Progenitor cell of endocrine pancreas (in vitro differentiated cells): ENCODE results near the gene SND1. TPM values are rescaled to one million over a fixed set of nuclear protein-coding genes. Genes with fewer than 3 reads are reported as not detected.
A peak's percentile ranks its signal among the peaks of the same experiment; 100 is the strongest.

ENCODE experiments used
- DNase-seq: peaks from one replicate; pipeline ENCODE4 v3.0.0; 2021; ENCODE audit warnings: low spot score; ENCODE audit not compliant: unreplicated experiment
- H3K27ac Mint-ChIP-seq: 2 replicates; pipeline ENCODE4 v1.8.0; 2021; ENCODE audit warnings: mild to moderate bottlenecking, moderate library complexity, mixed read lengths
- H3K27me3 Mint-ChIP-seq: 2 replicates; pipeline ENCODE4 v1.8.0; 2021; ENCODE audit warnings: mixed read lengths
- H3K36me3 Mint-ChIP-seq: 2 replicates; pipeline ENCODE4 v1.8.0; 2022; ENCODE audit warnings: mixed read lengths; ENCODE audit not compliant: insufficient read depth
- H3K4me1 Mint-ChIP-seq: 2 replicates; pipeline ENCODE4 v1.8.0; 2021; ENCODE audit warnings: low read depth, mixed read lengths
- H3K4me3 Mint-ChIP-seq: 2 replicates; pipeline ENCODE4 v1.8.0; 2021; ENCODE audit warnings: low read depth, mild to moderate bottlenecking, moderate library complexity, mixed read lengths
- H3K9me3 Mint-ChIP-seq: 2 replicates; pipeline ENCODE4 v1.8.0; 2021; ENCODE audit warnings: low read depth, mixed read lengths
- total RNA-seq: library from RNA; stranded (reverse); gene quantifications from 2 replicates; pipeline ENCODE4 v1.2.1, GENCODE V29; 2021
- TF ChIP-seq, protein P1 (sequence below): fragments of 200-600 bp; sonication (generic); IDR thresholded peaks from one replicate; pipeline ENCODE4 v1.5.0; 2021; ENCODE audit warnings: antibody characterized with exemption, mild to moderate bottlenecking; ENCODE audit not compliant: unreplicated experiment

Gene SND1
- total RNA-seq, 1 donor from 2014 or later, result 213 TPM

DNA sequence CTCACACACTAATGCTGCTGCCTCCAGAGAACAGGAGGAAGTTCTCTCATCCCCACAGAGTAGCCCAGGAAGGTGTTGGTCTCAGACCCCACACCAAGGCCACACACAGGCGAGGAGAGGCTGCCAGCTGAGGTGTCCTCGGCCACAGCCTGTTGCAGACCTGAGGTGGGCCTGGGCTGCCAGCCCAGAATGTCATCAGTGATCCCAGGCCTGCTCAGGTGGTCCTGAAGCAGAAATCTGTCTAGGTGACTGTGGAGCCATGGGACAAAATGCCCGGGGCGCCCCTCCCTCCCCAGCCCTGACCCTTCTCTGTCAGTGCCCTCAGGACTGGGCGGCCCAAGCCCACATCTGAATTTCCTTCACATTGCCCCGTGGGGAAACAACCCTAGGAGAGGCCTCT, 422.7 kb downstream of the SND1 start:
- H3K36me3 Mint-ChIP-seq, result peaks cover 11% of the 10 kb centered on the region
- no peaks in the 10 kb centered on the region for H3K4me1 Mint-ChIP-seq
- H3K27me3 Mint-ChIP-seq, result no peaks in the 10 kb centered on the region
- no peak for DNase-seq
- H3K9me3 Mint-ChIP-seq, result peaks cover 4% of the 10 kb centered on the region
- no peak overlapping the region for H3K27ac Mint-ChIP-seq
- TF ChIP-seq, protein P1, sequence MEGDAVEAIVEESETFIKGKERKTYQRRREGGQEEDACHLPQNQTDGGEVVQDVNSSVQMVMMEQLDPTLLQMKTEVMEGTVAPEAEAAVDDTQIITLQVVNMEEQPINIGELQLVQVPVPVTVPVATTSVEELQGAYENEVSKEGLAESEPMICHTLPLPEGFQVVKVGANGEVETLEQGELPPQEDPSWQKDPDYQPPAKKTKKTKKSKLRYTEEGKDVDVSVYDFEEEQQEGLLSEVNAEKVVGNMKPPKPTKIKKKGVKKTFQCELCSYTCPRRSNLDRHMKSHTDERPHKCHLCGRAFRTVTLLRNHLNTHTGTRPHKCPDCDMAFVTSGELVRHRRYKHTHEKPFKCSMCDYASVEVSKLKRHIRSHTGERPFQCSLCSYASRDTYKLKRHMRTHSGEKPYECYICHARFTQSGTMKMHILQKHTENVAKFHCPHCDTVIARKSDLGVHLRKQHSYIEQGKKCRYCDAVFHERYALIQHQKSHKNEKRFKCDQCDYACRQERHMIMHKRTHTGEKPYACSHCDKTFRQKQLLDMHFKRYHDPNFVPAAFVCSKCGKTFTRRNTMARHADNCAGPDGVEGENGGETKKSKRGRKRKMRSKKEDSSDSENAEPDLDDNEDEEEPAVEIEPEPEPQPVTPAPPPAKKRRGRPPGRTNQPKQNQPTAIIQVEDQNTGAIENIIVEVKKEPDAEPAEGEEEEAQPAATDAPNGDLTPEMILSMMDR, result no peak
- H3K4me3 Mint-ChIP-seq, result no peak overlapping the region

DNA sequence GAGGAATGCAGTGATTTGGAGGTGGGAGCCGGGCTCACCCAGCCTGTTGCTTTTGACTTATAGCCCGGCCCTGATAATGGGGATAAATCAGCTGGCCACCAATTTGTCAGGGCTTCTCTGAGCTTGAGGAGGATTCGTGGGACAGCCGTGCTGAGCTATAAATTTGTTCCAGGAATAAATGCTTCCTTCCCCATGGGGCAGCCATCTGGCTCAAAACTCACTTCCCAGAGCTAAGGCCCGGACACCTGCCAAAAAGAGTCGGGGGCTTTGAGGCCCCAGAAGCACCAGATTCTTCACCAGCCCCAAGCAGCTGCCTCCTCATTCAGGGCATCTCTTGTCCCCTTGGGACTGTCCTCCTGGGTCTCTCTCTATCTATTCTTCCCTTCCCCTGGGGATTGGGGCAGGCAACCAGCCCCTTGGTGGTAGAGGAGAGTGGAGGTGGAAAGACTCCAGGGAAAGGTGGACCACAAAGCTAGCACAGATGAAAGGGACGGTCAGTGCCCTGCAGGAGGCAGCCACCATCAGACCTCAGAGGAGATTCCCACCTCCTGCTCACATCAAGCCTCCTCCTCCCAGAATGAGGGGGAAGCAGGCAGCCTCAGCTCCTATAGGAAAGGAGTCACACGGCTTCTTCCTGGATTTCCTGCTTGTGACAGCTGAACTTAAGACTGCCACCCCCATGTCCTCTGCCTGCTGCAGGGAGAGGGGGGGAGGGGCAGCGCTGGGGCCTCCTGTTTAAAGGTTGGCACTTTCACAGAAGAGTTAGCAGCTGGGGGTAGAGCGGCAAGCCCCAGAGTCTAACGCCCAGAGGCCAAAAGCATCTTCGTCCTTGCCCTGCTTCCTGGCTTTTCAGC, 423.5 kb downstream of the SND1 start:
- TF ChIP-seq, protein P1, result no peak
- no peak for DNase-seq

DNA sequence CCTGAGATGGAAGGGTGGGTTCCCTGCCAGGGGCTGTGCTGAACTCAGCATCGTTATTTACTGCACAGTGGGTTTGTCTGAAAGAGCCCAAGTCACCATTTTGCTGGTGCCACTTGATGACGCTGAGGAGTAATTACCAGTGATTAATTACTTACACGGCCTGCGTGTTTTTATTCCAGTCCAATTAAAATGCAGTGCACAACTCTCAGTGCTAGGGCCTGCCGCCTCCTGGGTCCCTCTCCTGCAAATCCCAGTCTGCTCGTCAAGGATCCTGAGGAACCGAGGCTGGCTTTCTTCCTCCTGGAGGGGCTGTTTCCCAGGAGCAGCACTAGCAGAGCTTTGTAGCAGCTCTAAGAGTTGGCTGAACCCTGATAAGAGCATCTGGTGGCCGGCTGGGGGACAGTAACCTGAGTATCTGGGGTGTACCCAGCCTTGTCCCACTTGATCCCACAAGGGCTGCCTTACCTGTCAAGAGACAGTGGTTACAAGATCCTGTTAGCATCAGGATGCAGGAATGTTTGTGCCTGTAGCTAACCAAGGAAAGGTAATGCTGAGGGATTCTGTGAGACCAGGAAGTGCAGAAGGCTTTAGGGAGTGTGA, 424.3 kb downstream of the SND1 start:
- no peak for DNase-seq
- Mint-ChIP-seq H3K36me3 (peaks cover 2% of the 10 kb centered on the region), H3K27me3 (no peaks in the 10 kb centered on the region), H3K4me3 (no peak overlapping the region), H3K9me3 (no peaks in the 10 kb centered on the region), H3K4me1 (no peaks in the 10 kb centered on the region), H3K27ac (peak overlapping the region; percentile 73)
- TF ChIP-seq, protein P1, result no peak

More for the DNA sequence above, 423.5 kb downstream of the SND1 start:
- Mint-ChIP-seq H3K27ac (no peak overlapping the region), H3K36me3 (peaks cover 7% of the 10 kb centered on the region), H3K4me1 (no peaks in the 10 kb centered on the region), H3K27me3 (no peaks in the 10 kb centered on the region), H3K9me3 (peaks cover 4% of the 10 kb centered on the region), H3K4me3 (no peak overlapping the region)

DNA sequence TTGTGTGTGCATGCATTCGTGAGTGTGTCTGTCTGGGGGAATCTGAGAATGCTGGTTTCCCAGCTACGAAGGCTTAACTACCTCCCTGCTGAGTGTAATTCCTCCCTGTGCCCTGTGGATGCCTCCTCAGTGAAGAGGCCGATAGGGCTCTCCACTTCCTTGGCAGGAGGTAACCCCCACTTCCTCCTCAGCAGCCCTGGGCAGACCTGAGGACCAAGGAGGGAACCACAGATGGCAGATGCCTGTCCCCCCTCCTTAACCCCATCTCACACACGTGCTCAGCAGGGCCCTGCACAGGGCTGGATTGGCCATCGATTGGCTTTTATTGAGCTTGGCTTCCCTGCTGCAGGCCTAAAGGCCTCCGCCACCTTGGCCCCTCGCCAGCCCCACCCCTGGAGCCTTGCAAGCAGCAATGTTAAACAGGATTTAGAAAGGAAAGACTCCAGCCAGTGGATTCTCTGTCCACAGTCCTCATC, 424.8 kb downstream of the SND1 start:
- Mint-ChIP-seq H3K4me3 (no peak overlapping the region), H3K36me3 (no peaks in the 10 kb centered on the region), H3K27ac (peak overlapping the region; percentile 73), H3K4me1 (no peaks in the 10 kb centered on the region), H3K27me3 (no peaks in the 10 kb centered on the region), H3K9me3 (no peaks in the 10 kb centered on the region)
- no peak for DNase-seq
- TF ChIP-seq, protein P1, result no peak

DNA sequence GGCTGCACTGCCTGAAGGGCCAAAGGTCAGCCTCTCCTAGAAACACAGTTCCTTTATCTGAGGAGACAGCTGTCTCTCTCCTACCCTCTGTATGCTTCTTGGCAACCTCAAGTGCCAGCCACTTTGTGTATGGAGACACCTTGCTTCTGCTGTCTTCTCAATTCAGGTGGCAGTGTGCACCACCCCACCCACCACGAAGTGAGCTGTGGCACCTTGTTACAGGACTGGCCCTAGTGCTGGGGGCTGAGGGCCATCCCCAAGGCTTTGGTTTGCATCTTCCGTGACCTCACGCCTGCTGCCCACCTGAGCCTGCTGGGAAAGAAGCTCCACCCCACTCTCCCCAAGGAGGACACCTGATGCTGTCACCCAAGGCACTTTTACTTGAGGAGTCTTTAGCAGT, 426.3 kb downstream of the SND1 start:
- H3K9me3 Mint-ChIP-seq, result no peaks in the 10 kb centered on the region
- DNase-seq, result no peak
- H3K27ac Mint-ChIP-seq, result no peak overlapping the region
- H3K4me1 Mint-ChIP-seq, result no peaks in the 10 kb centered on the region
- H3K4me3 Mint-ChIP-seq, result no peak overlapping the region
- TF ChIP-seq, protein P1, result no peak
- H3K36me3 Mint-ChIP-seq, result no peaks in the 10 kb centered on the region
- no peaks in the 10 kb centered on the region for H3K27me3 Mint-ChIP-seq
